HCT116 (cell line): Measurements from ENCODE around the gene P3H3. TPM values are rescaled to one million over a fixed set of nuclear protein-coding genes. Genes with fewer than 3 reads are reported as not detected.

ENCODE experiments used
- ATAC-seq: fragments of 200-7000 bp; cut with Tn5 transposase; 2 replicates; pipeline ENCODE4 v1.9.1; 2020; ENCODE audit warnings: mild to moderate bottlenecking, moderate library complexity
- BruUV-seq: library from RNA; stranded (reverse); fragments of 400-500 nt; replicated peaks from 2 replicates; lab custom pipeline; 2021; lab: Mats Ljungman, UMichigan
- CTCF ChIA-PET: fragments of 300-600 bp; sonication (Branson Sonifier 250); formaldehyde crosslinking; loops from one replicate; lab custom pipeline; 2021; ENCODE audit warnings: antibody characterized with exemption; lab: Charles Lee
- POLR2A ChIA-PET: fragments of 300-600, 350-600 bp; sonication (Branson Sonifier 250); formaldehyde crosslinking; loops from one replicate; lab custom pipeline; 2021; ENCODE audit warnings: antibody characterized with exemption; lab: Charles Lee
- RAD21 ChIA-PET, 2 experiments: fragments of 300-600 bp; sonication (Branson Sonifier 250); formaldehyde crosslinking; loops; one replicate each; lab custom pipeline; 2023; ENCODE audit warnings: low total read pairs in 2 of 2; ENCODE audit not compliant: uncharacterized antibody in 2 of 2, unreplicated experiment in 2 of 2, low non-redundant PET in 1 of 2; lab: Charles Lee
- DNase-seq: peaks from one replicate; pipeline ENCODE4 v3.0.0-alpha.2; 2010; ENCODE audit warnings: low read depth, low spot score
- H2AFZ ChIP-seq: fragments of 200-600 bp; shearing (Covaris generic), sonication (generic); 2 replicates; pipeline ENCODE4 v1.6.1; 2017; ENCODE audit warnings: low read depth, mixed run types, mixed read lengths, antibody characterized with exemption, low read length; ENCODE audit not compliant: poor library complexity, severe bottlenecking
- H3K27ac ChIP-seq: 2 replicates; pipeline ENCODE4 v1.5.1; 2012; ENCODE audit warnings: low read depth, low read length
- H3K27me3 ChIP-seq: fragments of 200-600 bp; sonication (generic); 2 replicates; pipeline ENCODE4 v1.6.1; 2016; ENCODE audit warnings: mixed run types, low read length, mixed read lengths; ENCODE audit not compliant: insufficient read depth
- H3K36me3 ChIP-seq, 2 experiments: fragments of 200-500 bp in 1 of 2; fragments of 200-600 bp in 1 of 2; sonication (Bioruptor generic) in 1 of 2; sonication (generic) in 1 of 2; 2 replicates each; pipeline versions ENCODE4 v1.5.1 to v1.6.1; 2014 to 2016; ENCODE audit warnings: low read length in 2 of 2, inconsistent platforms in 1 of 2, mixed read lengths in 1 of 2, mixed run types in 1 of 2; ENCODE audit not compliant: insufficient read depth in 2 of 2, control insufficient read depth in 1 of 2
- H3K4me1 ChIP-seq, 2 experiments: fragments of 200-600 bp in 1 of 2; sonication (generic) in 1 of 2; 2 replicates each; pipeline versions ENCODE4 v1.5.1 to v1.6.1; 2012 to 2017; ENCODE audit warnings: low read length in 2 of 2, inconsistent platforms in 1 of 2, mild to moderate bottlenecking in 1 of 2, mixed read lengths in 1 of 2, mixed run types in 1 of 2, moderate library complexity in 1 of 2; ENCODE audit not compliant: insufficient read depth in 2 of 2, control insufficient read depth in 1 of 2
- H3K4me2 ChIP-seq: fragments of 200-600 bp; sonication (generic); 2 replicates; pipeline ENCODE4 v1.6.1; 2017; ENCODE audit warnings: mixed run types, low read length, mixed read lengths
- H3K4me3 ChIP-seq, 2 experiments: fragments of 200-600 bp in 1 of 2; sonication (generic) in 1 of 2; replicated peaks in 1 of 2; 2 replicates each; pipeline ENCODE4 v1.5.1; 2011 to 2016; ENCODE audit warnings: low read length in 2 of 2, control low read depth in 1 of 2, low read depth in 1 of 2, mild to moderate bottlenecking in 1 of 2, mixed read lengths in 1 of 2, mixed run types in 1 of 2
- H3K79me2 ChIP-seq: fragments of 200-600 bp; sonication (generic); 2 replicates; pipeline ENCODE4 v1.6.1; 2017; ENCODE audit warnings: mild to moderate bottlenecking, mixed run types, low read length, moderate library complexity, mixed read lengths; ENCODE audit not compliant: insufficient read depth
- H3K9ac ChIP-seq: fragments of 200-600 bp; sonication (generic); 2 replicates; pipeline ENCODE4 v1.6.1; 2016; ENCODE audit warnings: low read length, mixed read lengths
- H3K9me2 ChIP-seq: fragments of 200-600 bp; sonication (generic), shearing (Covaris generic); 2 replicates; pipeline ENCODE4 v1.6.1; 2017; ENCODE audit warnings: mixed run types, mild to moderate bottlenecking, moderate library complexity; ENCODE audit not compliant: insufficient read depth
- H3K9me3 ChIP-seq, 2 experiments: fragments of 200-500 bp in 1 of 2; fragments of 200-600 bp in 1 of 2; sonication (Bioruptor generic) in 1 of 2; sonication (generic) in 1 of 2; 2 replicates each; pipeline ENCODE4 v1.6.1; 2014 to 2017; ENCODE audit warnings: low read length in 2 of 2, mixed read lengths in 2 of 2, inconsistent platforms in 1 of 2, low read depth in 1 of 2, mild to moderate bottlenecking in 1 of 2, mixed run types in 1 of 2, moderate library complexity in 1 of 2; ENCODE audit not compliant: control insufficient read depth in 1 of 2, insufficient read depth in 1 of 2
- H4K20me1 ChIP-seq: fragments of 200-600 bp; sonication (generic), shearing (Covaris generic); 2 replicates; pipeline ENCODE4 v1.6.1; 2017; ENCODE audit warnings: mixed run types, mild to moderate bottlenecking, moderate library complexity; ENCODE audit not compliant: insufficient read depth
- ATF3 ChIP-seq: IDR thresholded peaks from 2 replicates; pipeline ENCODE4 v1.6.1; 2012
- CBX3 ChIP-seq: IDR thresholded peaks from 2 replicates; pipeline ENCODE4 v1.6.1; 2012; ENCODE audit warnings: low read depth
- CEBPB ChIP-seq: IDR thresholded peaks from 2 replicates; pipeline ENCODE4 v1.6.1; 2012; ENCODE audit warnings: low read depth
- CTCF ChIP-seq, 3 experiments: fragments of 200-600 bp in 1 of 3; sonication (generic) in 1 of 3; IDR thresholded peaks in 2 of 3; conservative IDR thresholded peaks in 1 of 3; 2 replicates each; pipeline ENCODE4 v1.5.1; 2012 to 2017; ENCODE audit warnings: low read depth in 2 of 3, low read length in 2 of 3, antibody characterized with exemption in 1 of 3, borderline replicate concordance in 1 of 3, control low read depth in 1 of 3, mild to moderate bottlenecking in 1 of 3, mixed read lengths in 1 of 3, mixed run types in 1 of 3, moderate library complexity in 1 of 3; ENCODE audit not compliant: insufficient read depth in 1 of 3
- EGR1 ChIP-seq: IDR thresholded peaks from 2 replicates; pipeline ENCODE4 v1.6.1; 2012; ENCODE audit warnings: low read depth
- ELF1 ChIP-seq: IDR thresholded peaks from 2 replicates; pipeline ENCODE4 v1.6.1; 2012; ENCODE audit warnings: low read depth, borderline replicate concordance
- EZH2 ChIP-seq: fragments of 200-600 bp; sonication (generic); IDR thresholded peaks from 2 replicates; pipeline ENCODE4 v1.6.1; 2017; ENCODE audit warnings: antibody characterized with exemption, mixed run types
- EZH2phosphoT487 ChIP-seq: fragments of 200-600 bp; IDR thresholded peaks from 2 replicates; pipeline ENCODE4 v1.6.1; 2018; ENCODE audit warnings: antibody characterized with exemption, borderline replicate concordance
- JUND ChIP-seq: IDR thresholded peaks from 2 replicates; pipeline ENCODE4 v1.6.1; 2012
- MAX ChIP-seq: IDR thresholded peaks from 2 replicates; pipeline ENCODE4 v1.6.1; 2012
- POLR2A ChIP-seq: IDR thresholded peaks from 2 replicates; pipeline ENCODE4 v1.7.0; 2011; ENCODE audit warnings: borderline replicate concordance; ENCODE audit not compliant: insufficient read depth, insufficient read length; ENCODE audit errors: extremely low read depth
- POLR2AphosphoS5 ChIP-seq: IDR thresholded peaks from 2 replicates; pipeline ENCODE4 v1.6.1; 2011; ENCODE audit warnings: mild to moderate bottlenecking, low read depth, low read length, moderate library complexity
- RAD21 ChIP-seq: IDR thresholded peaks from 2 replicates; pipeline ENCODE4 v1.6.1; 2012; ENCODE audit warnings: low read depth, mild to moderate bottlenecking
- SIN3A ChIP-seq: IDR thresholded peaks from 2 replicates; pipeline ENCODE4 v1.6.1; 2012; ENCODE audit warnings: low read depth
- SP1 ChIP-seq: IDR thresholded peaks from 2 replicates; pipeline ENCODE4 v1.6.1; 2012; ENCODE audit warnings: low read depth
- SRF ChIP-seq: IDR thresholded peaks from 2 replicates; pipeline ENCODE4 v1.6.1; 2012; ENCODE audit warnings: low read depth
- TCF7L2 ChIP-seq: IDR thresholded peaks from 2 replicates; pipeline ENCODE4 v1.7.0; 2011; ENCODE audit warnings: borderline replicate concordance, inconsistent platforms; ENCODE audit not compliant: insufficient read depth, insufficient read length; ENCODE audit errors: extremely low read depth
- YY1 ChIP-seq: IDR thresholded peaks from 2 replicates; pipeline ENCODE4 v1.6.1; 2011; ENCODE audit warnings: low read length, low read depth, moderate library complexity, mild to moderate bottlenecking; ENCODE audit not compliant: insufficient replicate concordance; ENCODE audit errors: extremely low read depth
- ZBTB33 ChIP-seq: IDR thresholded peaks from 2 replicates; pipeline ENCODE4 v1.6.1; 2011; ENCODE audit warnings: mild to moderate bottlenecking, low read length, moderate library complexity; ENCODE audit not compliant: insufficient replicate concordance; ENCODE audit errors: extremely low read depth
- ZFX ChIP-seq: fragments of 450-650 bp; IDR thresholded peaks from 2 replicates; pipeline ENCODE4 v1.6.1; 2017
- ZNF274 ChIP-seq: fragments of 200-500 bp; sonication (Bioruptor generic); IDR thresholded peaks from 2 replicates; pipeline ENCODE4 v1.6.1; 2014; ENCODE audit warnings: mild to moderate bottlenecking, low read depth, low read length, inconsistent platforms
- intact Hi-C: fragments of 100-400 bp; cut with micrococcal nuclease; formaldehyde crosslinking; loops from 2 replicates; pipeline ENCODE4 v1.10.0; 2022
- total RNA-seq: library from RNA; stranded (reverse); gene quantifications from one replicate; pipeline ENCODE4 v1.2.1, GENCODE V29; 2021; ENCODE audit not compliant: unreplicated experiment

P3H3 gene
- total RNA-seq, 1 experiment from 2014 or later, result 32.2 TPM

GRCh38 chr12:6778574-6779550, 49.3 kb upstream of the P3H3 start:
- H3K9me2 ChIP-seq, result no peaks in the 10 kb centered on the region
- RAD21 ChIA-PET, result interaction anchor here in 1 of 2 experiments (0.7 to 1.0 kb wide), 2 partner anchors 23 to 151 kb away, joined by 3 to 4 read pairs; no protein-coding TSS in a partner anchor
- intact Hi-C loops, result loop anchor here (1.0 kb wide), 3 partner anchors 26 to 162 kb away; partner anchors contain the start of gene MLF2
- POLR2A ChIA-PET, result interaction anchor here (0.9 to 1.0 kb wide), 2 partner anchors 26 to 245 kb away, joined by 3 to 7 read pairs; partner anchors contain the start of genes GAPDH and MLF2
- no peaks in the 10 kb centered on the region for H3K36me3 ChIP-seq
- peak overlapping the region in 1 of 2 experiments; percentile 32; a peak in 1 of 4 replicates for H3K4me3 ChIP-seq
- H3K4me2 ChIP-seq, result peak overlapping the region; percentile 69
- H4K20me1 ChIP-seq, result no peaks in the 10 kb centered on the region
- DNase-seq (peak; percentile 81), ATAC-seq (peak; percentile 98)
- no peaks in the 10 kb centered on the region for H3K27me3 ChIP-seq
- H3K4me1 ChIP-seq, result peaks cover 11 to 14% of the 10 kb centered on the region in 2 experiments; a peak in 3 of 4 replicates
- BruUV-seq, result no TSS peak
- peak overlapping the region; percentile 51 for H3K27ac ChIP-seq
- H3K9ac ChIP-seq, result peak overlapping the region; percentile 42
- H3K79me2 ChIP-seq, result no peaks in the 10 kb centered on the region
- H2AFZ ChIP-seq, result no peak overlapping the region
- H3K9me3 ChIP-seq, result no peaks in the 10 kb centered on the region
- CTCF ChIA-PET, result interaction anchor here (0.7 to 1.7 kb wide), 7 partner anchors 8 to 91 kb away, joined by 3 to 13 read pairs (median 3); partner anchors contain the start of genes GPR162 and MLF2
- TF ChIP-seq JUND (no peak), CEBPB (no peak), ATF3 (no peak), ZNF274 (no peak), SIN3A (no peak), YY1 (peak; percentile 62), RAD21 (peak; percentile 99), POLR2AphosphoS5 (no peak; the same call in 1 of the 2 replicates), MAX (no peak; the same call in 1 of the 2 replicates), ZFX (no peak), ELF1 (no peak), EZH2 (no peak), SRF (no peak), CBX3 (no peak), EZH2phosphoT487 (no peak), POLR2A (no peak), SP1 (no peak), ZBTB33 (peak; percentile 33), EGR1 (no peak), TCF7L2 (no peak), CTCF (IDR thresholded peaks at IDR 0.05 in 2 of 3, conservative IDR thresholded peaks at IDR 0.05 in 1 of 3; ENCODE audit: borderline replicate concordance in 1 of 3, insufficient read depth in 1 of 3, low read depth in 2 of 3, low read length in 2 of 3) (peak; percentile 95)
